Peyer's patch (tissue), 4 donors: Measurements from ENCODE around the gene ACOX3.

Experiments used
- POLR2A ChIP-seq, 2 donors: fragments of 450-650 bp; IDR thresholded peaks; one replicate each; pipeline ENCODE4 v1.5.1; 2017; ENCODE audit warnings: antibody characterized with exemption in 2 of 2, mild to moderate bottlenecking in 2 of 2, moderate library complexity in 2 of 2
- TF ChIP-seq, protein P1 (sequence below), 6 experiments: fragments of 450-650 bp in 4 of 6; fragments of 200-600 bp in 2 of 6; sonication (generic) in 1 of 6; IDR thresholded peaks; one replicate each; pipeline ENCODE4 v1.5.1; 2017 to 2019; ENCODE audit warnings: antibody characterized with exemption in 6 of 6, mild to moderate bottlenecking in 3 of 6, moderate library complexity in 1 of 6

GRCh38 chr4:8353158-8353669, 87.3 kb downstream of the ACOX3 start:
- TF ChIP-seq, protein P1, sequence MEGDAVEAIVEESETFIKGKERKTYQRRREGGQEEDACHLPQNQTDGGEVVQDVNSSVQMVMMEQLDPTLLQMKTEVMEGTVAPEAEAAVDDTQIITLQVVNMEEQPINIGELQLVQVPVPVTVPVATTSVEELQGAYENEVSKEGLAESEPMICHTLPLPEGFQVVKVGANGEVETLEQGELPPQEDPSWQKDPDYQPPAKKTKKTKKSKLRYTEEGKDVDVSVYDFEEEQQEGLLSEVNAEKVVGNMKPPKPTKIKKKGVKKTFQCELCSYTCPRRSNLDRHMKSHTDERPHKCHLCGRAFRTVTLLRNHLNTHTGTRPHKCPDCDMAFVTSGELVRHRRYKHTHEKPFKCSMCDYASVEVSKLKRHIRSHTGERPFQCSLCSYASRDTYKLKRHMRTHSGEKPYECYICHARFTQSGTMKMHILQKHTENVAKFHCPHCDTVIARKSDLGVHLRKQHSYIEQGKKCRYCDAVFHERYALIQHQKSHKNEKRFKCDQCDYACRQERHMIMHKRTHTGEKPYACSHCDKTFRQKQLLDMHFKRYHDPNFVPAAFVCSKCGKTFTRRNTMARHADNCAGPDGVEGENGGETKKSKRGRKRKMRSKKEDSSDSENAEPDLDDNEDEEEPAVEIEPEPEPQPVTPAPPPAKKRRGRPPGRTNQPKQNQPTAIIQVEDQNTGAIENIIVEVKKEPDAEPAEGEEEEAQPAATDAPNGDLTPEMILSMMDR (IDR thresholded peaks at IDR 0.05), result no peak
- TF ChIP-seq POLR2A (IDR thresholded peaks at IDR 0.05), result no peak
